Chondrocyte (in vitro differentiated cells): ENCODE measurements around the gene EML2. TPM values are rescaled to one million over a fixed set of nuclear protein-coding genes. Genes with fewer than 3 reads are reported as not detected.
A peak's percentile ranks its signal among the peaks of the same experiment; 100 is the strongest.
"Not testable (repeated sequence)": the region's sequence is repeated elsewhere in the genome, so short reads cannot be mapped to it uniquely, and the experiment has no call there.

Source experiments
- DNase-seq: peaks from one replicate; pipeline ENCODE4 v3.0.0; 2021; ENCODE audit warnings: mixed read lengths, low spot score
- H3K27ac Mint-ChIP-seq: one replicate; pipeline ENCODE4 v1.8.0; 2021; ENCODE audit warnings: mild to moderate bottlenecking, moderate library complexity, mixed read lengths; ENCODE audit not compliant: unreplicated experiment
- H3K27me3 Mint-ChIP-seq: 2 replicates; pipeline ENCODE4 v1.8.0; 2021; ENCODE audit warnings: low read depth, mixed read lengths
- H3K36me3 Mint-ChIP-seq: 2 replicates; pipeline ENCODE4 v1.8.0; 2021; ENCODE audit warnings: low read depth, mixed read lengths
- H3K4me1 Mint-ChIP-seq: 2 replicates; pipeline ENCODE4 v1.8.0; 2021; ENCODE audit warnings: low read depth, mild to moderate bottlenecking, mixed read lengths
- H3K4me3 Mint-ChIP-seq: one replicate; pipeline ENCODE4 v1.8.0; 2021; ENCODE audit warnings: mild to moderate bottlenecking, moderate library complexity, mixed read lengths; ENCODE audit not compliant: unreplicated experiment
- H3K9me3 Mint-ChIP-seq: 2 replicates; pipeline ENCODE4 v1.8.0; 2021; ENCODE audit warnings: low read depth, mixed read lengths
- CTCF ChIP-seq: fragments of 200-600 bp; sonication (generic); IDR thresholded peaks from 2 replicates; pipeline ENCODE4 v1.5.0; 2021; ENCODE audit warnings: antibody characterized with exemption, mild to moderate bottlenecking, moderate library complexity
- long read RNA-seq: library from polyadenylated mRNA; stranded (forward); transcript quantifications from one replicate; pipeline ENCODE4 v2.0.0, GENCODE V29; 2021
- total RNA-seq: library from RNA; stranded (reverse); gene quantifications from 3 replicates; pipeline ENCODE4 v1.2.1, GENCODE V29; 2021

Gene EML2
- 20.5 to 28.3 TPM (median 22.4 TPM) in 3 replicates for total RNA-seq
- long read RNA-seq, partial matches to known transcripts, result 0 of 2 reads
- long read RNA-seq, other reads (novel, unspliced or antisense), result 2 of 2 reads

GRCh38 chr19:45638930-45639729, at the start of gene EML2:
EML2 (minus strand) TSS chr19:45639397; CDS start chr19:45639376, 21 bp downstream.
- H3K4me3 Mint-ChIP-seq, result peak within 1 kb of the TSS; percentile 93
- TF ChIP-seq CTCF, result peak; percentile 68
- H3K27me3 Mint-ChIP-seq, result no peaks in the 10 kb centered on the region
- no peak for DNase-seq
- peak within 1 kb of the TSS; percentile 89 for H3K27ac Mint-ChIP-seq
- peaks cover 37% of the 10 kb centered on the region for H3K4me1 Mint-ChIP-seq
- H3K36me3 Mint-ChIP-seq, result no peaks in the 10 kb centered on the region
- no peaks in the 10 kb centered on the region for H3K9me3 Mint-ChIP-seq

- Mint-ChIP-seq H3K36me3 (peaks cover 12% of the 10 kb centered on the region), H3K27ac (no peak overlapping the region), H3K27me3 (no peaks in the 10 kb centered on the region), H3K4me1 (peaks cover 12% of the 10 kb centered on the region), H3K9me3 (no peaks in the 10 kb centered on the region), H3K4me3 (no peak overlapping the region)
- DNase-seq, result no peak
- no peak for TF ChIP-seq CTCF
Measured at GRCh38 chr19:45687599-45687998, 48.4 kb upstream of the EML2 start.

GRCh38 chr19:45685045-45685444, 45.8 kb upstream of the EML2 start:
- H3K36me3 Mint-ChIP-seq, result peaks cover 12% of the 10 kb centered on the region
- H3K4me1 Mint-ChIP-seq, H3K9me3 Mint-ChIP-seq, H3K27me3 Mint-ChIP-seq, DNase-seq, H3K27ac Mint-ChIP-seq, H3K4me3 Mint-ChIP-seq: not testable (repeated sequence)

- Mint-ChIP-seq H3K36me3 (peaks cover 8% of the 10 kb centered on the region), H3K4me1 (peaks cover 11% of the 10 kb centered on the region), H3K4me3 (no peak overlapping the region), H3K27me3 (no peaks in the 10 kb centered on the region), H3K27ac (peak overlapping the region; percentile 33), H3K9me3 (no peaks in the 10 kb centered on the region)
- no peak for TF ChIP-seq CTCF
- no peak for DNase-seq
Measured at GRCh38 chr19:45682908-45683307, 43.7 kb upstream of the EML2 start.

- no peak for DNase-seq
- H3K9me3 Mint-ChIP-seq, result no peaks in the 10 kb centered on the region
- no peak for TF ChIP-seq CTCF
- H3K4me1 Mint-ChIP-seq, result peaks cover 18% of the 10 kb centered on the region
- H3K27me3 Mint-ChIP-seq, result peaks cover 3% of the 10 kb centered on the region
- H3K4me3 Mint-ChIP-seq, result no peak overlapping the region
- peak overlapping the region; percentile 34 for H3K27ac Mint-ChIP-seq
- H3K36me3 Mint-ChIP-seq, result peaks cover 8% of the 10 kb centered on the region
Measured at GRCh38 chr19:45682117-45682516, 42.9 kb upstream of the EML2 start.
